GM21367 (cell line): ENCODE data around the gene CDC42SE2.
A peak's percentile ranks its signal among the peaks of the same experiment; 100 is the strongest.
"Not testable (repeated sequence)": the region's sequence is repeated elsewhere in the genome, so short reads cannot be mapped to it uniquely, and the experiment has no call there.

Experiments used
- ATAC-seq: cut with Tn5 transposase; IDR thresholded peaks from one replicate; pipeline ENCODE4 v1.9.1; 2021; ENCODE audit not compliant: unreplicated experiment

CDC42SE2 gene

DNA sequence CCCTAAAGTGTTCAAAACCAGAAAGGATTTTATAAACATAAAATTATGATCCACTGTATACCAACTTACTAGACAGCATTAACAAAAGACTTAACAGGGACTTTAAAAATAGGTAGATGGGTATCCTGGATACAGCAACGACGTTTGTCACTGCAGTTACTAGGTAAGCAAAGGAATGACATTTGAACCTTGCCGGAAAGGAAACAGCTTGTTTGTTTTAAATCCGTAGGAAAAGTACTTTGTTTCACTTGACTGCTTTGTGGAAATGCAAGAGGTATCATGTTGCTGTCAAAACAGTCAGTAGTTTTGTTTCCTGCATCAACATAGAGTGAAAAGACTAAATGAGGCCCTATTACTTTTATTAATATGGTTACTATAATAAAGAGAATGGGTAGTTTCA, 122.9 kb downstream of the CDC42SE2 start:
- no peak for ATAC-seq

DNA sequence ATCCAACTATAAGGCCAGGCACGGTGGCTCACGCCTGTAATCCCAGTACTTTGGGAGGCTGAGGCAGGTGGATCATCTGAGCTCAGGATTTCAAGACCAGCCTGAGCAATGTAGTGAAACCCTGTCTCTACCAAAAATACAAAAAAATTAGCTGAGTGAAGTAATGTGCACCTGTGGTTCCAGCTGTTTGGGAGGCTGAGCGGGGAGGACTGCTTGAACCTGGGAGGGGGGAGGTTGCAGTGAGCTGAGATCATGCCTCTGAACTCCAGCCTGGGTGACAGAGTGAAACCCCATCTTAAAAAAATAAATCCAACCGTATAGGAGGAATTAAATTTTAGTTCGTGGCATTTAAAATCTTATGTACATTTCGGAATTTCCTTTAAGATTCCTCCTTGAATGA, 123.4 kb downstream of the CDC42SE2 start:
- no peak for ATAC-seq

DNA sequence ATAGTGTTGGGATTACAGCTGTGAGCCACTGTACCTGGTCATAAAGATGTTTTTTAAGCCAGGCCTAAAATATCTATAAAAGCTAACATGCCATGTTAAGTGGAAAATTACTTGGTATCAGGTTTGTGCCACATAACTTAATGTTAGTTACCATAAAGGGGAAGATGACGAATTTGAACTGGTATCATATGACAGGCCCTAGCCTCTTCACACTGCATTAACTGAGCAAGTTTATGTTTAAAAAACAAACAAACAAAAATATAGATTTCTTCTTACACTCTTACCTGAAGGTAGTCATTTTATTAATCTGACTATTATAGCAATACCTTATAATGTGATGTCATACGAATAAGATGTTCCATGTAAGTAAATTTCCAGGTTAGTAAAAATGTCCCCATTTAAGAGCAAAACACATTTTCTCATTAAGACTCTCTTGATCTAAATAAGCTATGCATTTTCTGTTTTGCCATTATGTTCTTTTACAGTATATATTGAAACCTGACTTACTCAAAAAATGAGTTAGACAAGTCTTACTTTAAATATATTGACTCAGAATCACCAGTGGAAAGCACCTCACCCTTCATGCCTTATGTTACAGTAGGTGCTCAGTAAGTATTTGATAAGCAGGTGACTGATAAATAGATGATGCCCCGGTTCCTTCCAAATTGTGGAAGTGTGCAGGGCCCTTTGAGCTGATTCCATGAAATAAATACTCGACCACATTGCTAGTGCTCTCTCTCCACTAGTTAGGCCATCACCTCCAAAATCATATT, 125.4 kb downstream of the CDC42SE2 start:
- no peak for ATAC-seq

DNA sequence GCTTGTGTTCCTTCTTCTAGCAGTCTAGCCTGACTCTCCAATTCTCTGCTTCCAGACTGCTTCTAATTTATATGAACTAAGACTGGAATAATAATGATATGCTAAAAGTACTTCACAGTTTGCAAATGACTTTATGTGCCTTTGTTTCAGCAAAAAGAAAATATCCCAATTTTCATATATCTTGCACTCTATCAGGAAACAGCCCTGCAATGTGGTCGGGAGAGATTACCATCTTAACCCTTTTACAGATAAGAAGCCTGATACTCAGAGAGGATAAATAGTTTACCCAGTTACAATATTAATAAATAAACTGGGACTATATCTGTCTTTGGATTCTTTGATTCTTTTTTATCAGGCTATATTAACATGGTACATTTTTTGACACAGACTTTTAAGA, 126.0 kb downstream of the CDC42SE2 start:
- no peak for ATAC-seq

DNA sequence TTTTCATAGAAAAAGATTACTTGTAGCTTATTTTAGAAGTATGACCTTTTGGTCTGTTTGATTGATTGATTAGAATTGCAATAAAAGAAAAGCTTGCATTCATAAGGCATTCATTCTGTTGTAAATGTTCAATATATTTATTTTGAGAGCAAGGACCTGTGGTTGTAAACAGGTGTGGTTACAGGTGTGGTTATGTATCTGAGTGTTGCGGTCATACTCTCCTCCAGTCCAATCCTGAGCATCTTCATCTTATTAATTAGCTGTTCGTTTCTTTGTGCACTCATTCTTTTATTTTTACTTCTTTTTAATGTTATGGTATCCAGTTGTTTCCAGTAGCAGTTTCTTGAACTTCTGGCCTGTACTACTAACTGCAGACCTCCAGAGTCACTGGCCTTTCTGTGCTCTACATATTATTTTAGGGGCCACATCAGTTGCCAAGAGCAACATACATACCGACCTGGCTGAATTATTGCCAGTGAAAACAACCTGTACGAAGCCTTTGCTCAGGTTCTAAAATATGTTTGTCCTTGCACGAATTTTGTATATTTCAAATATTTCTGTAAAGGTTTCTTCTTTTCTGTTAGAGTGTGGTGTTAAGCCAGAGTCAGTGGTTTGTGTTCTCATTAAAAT, 128.7 kb downstream of the CDC42SE2 start:
- no peak for ATAC-seq

DNA sequence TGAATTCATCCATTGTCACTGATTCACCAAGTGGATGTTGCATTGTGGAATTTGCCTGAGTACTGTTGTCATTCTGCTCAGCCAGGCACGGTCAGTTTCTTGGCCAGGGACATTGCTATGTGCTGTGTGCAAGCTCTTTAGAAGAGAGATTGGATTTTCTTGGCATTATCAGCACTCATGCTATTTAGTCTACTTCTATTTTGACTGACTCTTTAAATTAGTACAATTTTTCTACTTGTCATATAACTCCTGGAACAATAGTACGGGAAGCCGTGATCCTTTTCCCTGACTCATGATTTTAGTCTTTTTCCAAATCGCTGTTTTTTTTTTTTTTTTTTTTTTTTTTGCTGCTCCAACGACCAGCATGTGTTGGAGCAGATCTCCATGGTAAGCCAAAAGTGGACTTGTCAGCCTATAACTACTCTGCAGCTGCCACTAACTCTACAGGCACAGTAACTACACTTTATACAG, 129.7 kb downstream of the CDC42SE2 start:
- ATAC-seq: no peak

DNA sequence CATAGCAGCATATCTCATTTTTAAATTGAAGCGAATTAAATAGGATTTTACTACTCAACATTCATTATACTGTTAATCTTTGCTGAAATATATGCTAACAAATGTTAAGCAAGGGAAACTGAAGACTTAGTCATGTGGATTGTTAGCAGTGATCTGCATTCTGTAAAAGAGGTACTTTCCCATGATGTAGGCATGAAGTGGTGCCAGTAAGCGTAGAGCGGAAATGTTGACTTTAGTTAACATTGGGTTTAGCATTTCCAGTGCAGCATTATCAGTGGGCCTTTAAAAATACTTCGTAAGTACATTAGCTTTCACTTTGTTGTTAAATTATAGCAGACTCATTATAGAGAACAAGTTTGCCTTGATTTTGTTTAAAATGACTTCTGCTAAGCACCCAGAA, 130.3 kb downstream of the CDC42SE2 start:
- ATAC-seq: peak; percentile 77

DNA sequence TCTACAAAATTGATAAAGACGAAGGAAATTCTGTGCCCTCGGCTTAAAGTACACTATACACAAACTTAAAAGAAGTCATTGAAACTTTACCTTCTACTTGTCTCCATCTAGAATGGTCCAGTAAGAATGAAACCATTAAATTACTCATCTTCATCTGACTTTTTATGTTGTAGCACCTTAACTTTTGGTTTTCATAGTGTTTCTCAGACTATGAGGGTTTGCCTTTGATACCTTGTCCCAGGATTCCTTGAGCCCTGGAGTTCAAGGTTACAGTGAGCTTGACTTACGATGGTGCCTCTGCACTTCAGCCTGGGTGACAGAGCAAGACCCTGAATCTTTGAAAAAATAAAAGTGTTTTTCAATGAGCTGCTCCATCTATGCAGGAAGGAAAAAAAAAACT, 132.2 kb downstream of the CDC42SE2 start:
- ATAC-seq: peak; percentile 85

DNA sequence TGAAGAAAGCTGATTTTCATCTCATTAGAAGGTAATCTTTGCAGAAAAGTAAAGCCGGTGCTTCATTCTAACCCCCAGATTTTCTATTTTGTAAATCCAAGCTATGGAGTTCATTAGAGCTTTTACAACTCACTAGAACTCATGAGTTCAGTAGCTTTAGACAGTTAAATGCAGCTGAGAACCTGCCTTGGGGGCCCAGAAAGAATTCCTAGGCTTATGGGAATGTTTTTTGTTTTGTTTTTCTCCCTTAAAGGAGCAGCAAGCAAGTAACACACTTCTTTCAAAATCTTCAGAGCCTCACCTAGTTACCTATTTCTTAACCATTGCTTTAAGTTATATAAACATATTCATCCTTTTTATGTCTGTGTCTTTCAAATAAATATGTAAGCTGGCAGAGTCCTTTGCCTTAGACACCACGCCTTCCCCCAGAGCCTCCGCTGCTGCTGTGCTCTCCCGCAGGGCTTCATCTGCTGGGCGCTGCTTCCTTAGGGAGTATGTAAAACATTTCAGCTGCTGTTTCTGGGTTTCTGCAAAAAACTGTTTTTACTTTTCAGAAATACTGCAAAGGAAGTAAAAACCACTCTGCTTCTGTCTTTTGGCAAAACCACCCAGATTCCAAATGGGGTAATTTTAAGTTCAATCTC, 132.9 kb downstream of the CDC42SE2 start:
- no peak for ATAC-seq

DNA sequence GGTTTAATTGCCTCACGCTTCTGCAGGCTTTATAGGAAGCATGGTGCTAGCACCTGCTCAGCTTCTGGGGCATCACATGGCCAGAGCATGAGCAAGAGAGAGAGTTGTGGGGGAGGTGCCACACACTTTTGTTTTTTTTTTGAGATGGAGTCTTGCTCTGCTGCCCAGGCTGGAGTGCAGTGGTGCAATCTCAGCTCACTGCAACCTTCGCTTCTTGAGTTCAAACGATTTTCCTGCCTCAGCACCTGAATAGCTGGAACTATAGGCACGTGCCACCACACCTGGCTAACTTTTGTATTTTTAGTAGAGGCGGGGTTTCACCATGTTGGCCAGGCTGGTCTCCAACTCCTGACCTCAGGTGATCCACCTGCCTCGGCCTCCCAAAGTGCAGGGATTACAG, 135.2 kb downstream of the CDC42SE2 start:
- ATAC-seq: not testable (repeated sequence)

DNA sequence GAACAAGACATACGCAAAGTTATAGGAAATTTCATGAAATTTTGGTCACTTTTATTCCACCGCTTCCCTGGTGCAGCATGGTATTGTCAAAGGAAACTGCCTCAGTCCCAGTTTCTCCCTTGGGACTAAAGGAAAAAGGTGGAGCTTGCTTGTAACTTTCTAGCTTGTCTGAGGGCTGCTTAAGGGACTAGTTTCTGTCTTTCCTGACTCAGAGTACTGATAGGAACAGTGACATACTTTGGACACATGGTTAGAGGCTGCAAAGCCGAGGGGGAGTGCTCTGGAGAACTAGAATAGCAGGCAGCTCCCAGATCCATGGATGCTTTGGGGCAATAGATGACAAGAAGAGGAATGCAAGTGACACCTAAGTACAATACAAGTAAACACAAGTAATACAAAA, 136.7 kb downstream of the CDC42SE2 start:
- no peak for ATAC-seq

DNA sequence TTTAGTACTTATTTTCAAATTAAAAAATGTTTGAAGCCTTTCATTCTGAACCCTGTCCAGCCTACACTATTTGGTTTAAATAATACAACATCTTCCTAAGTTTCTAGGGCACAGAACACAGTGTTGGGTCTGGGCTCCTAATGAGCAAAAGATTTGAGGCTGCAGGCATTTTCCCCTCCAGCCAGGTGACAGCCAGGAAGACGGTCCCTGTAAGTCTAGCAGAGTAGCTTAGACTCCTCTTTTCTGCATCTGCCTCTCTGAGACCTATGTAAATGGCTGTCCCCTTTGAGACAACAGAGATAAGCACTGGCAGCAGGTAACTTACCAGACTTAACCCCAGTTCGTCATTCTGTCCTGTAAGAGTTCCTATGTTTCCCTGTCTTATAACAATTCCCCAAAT, 141.8 kb downstream of the CDC42SE2 start:
- ATAC-seq: no peak

DNA sequence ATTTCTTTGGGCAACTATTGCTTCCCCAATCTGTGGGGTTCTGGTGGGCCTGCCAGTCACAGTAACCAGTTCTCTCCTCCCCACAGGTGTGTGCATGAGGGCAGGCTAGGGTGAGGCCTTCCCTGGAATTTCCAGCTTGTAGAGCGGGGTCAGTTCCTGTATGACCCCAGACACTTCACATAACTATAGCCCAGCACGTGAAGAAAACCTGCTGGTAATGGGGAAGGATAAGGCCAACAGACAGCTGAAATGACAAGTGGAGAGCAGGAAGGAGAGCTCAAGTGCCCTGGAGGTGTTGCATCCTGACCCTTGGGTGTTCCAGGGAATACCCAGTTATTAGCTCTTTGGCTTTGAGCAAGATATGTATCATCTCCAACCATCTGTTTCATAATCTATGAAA, 142.2 kb downstream of the CDC42SE2 start:
- no peak for ATAC-seq

DNA sequence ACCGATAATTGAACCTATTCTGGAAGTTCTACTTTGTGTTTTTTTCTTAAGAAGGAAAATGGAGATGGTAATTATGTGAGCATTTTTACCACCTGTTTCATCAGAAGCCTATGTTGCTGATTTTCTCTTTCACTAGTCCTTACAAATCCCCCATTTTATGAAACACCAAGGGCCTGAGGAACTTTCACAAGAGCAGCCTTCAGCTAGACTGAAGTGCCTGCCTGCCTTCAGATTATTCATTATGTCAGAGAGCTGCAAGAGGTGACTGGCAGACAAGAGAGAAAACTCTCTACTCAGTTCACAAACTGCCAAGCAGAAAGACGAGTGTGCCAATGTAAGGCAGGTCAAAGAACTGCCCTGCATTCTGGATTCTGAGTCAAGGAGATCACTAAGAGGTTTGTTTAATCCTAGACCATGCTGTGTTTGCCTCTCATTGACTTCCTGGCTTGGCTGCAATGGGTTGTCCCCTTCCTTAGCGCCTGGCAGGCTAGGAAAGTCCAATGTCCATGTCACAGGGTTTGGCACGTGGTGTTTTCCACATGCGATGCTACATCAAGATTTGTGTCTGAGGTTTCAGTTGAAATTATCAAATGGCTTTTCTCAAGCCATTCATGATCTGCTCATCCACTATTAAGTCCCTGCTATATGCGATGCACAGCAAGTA, 143.3 kb downstream of the CDC42SE2 start:
- no peak for ATAC-seq

DNA sequence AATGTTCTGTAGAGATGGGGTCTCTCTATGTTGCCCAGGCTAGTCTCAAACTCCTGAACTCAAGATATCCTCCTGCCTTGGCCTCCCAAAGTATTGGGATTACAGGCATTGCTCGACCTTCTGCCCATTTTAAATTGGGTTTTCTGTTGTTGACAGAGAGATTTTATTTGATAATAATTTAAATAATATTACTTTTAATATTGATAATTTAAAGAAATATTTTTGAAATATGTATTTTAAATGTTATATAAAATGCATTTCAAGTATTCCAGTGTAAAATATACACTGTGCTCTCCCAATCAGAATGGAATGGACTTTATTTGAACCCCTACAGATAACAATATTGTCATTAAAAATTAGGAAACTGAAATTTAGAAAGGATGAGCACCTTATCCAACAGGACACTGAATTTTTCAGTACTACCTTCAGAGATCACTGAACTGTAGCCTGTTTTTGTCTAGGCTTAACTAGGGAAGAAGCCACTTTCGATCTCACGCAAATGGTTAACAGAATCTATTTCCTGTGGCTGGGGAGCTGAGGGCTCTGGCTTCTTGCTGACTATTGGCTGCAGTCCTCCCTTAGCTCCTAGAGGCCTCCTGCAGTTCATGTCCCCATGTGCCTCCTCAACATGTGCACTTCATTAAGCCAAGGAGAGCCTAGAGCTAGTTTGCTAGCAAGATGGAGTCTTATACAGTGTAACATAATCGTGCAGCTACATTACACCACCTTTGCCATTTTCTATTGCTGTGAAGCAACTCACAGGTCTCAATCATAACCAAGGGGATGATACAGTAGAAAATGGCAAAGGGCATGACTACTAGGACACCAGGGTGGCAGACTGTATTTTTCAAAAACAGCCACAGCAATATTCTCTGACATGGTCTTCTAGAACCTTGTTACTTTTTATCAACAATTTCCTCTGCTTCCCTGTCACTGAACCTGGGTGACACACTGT, 150.0 kb downstream of the CDC42SE2 start:
- ATAC-seq: peak; percentile 75

DNA sequence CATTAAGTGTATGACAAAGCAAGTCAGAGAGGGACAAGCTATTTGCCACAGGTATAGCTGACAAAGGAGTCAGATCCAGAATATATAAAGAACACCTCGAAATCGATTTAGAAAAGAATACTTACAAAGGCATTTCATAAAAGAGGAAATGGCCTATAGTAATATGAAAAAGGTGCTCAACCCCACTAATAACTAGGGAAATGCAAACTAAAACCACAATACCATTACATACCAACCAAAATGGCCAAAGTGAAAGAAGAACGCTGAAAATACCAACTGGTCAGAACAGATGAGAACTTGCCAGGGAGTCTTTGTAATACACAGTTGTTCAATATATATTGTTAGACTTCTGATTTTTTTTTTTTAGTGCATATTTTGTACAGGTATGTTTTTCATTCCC, 152.9 kb downstream of the CDC42SE2 start:
- peak; percentile 71 for ATAC-seq

DNA sequence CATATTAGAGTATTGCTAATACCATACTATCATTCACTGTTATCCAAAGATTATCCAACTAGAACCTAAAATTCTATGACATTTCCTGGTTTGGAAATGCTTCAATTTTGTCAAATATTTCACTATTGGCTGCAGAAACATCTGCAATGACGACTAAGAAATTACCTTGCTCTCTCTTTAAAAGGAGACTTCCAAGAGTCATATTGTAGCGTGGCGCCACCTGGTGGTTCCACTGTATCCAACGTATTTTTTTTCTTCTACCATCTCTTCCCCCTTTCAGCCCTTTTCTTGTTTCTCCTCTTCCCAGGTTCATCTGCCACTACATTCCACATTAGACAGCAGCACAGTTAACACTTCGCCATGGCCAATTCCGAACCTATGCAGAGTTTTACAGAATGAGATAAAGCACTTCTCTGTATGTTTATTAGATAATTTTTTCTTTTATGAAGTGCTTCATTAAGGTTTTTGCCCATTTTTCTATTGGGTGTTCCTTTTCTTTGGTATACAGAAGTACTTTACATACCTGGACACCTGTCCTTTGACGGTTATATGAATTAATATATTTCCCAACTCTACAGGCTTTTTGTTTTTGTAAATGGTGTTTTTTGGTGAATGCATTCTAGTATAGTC, 153.5 kb downstream of the CDC42SE2 start:
- ATAC-seq: peak; percentile 31

DNA sequence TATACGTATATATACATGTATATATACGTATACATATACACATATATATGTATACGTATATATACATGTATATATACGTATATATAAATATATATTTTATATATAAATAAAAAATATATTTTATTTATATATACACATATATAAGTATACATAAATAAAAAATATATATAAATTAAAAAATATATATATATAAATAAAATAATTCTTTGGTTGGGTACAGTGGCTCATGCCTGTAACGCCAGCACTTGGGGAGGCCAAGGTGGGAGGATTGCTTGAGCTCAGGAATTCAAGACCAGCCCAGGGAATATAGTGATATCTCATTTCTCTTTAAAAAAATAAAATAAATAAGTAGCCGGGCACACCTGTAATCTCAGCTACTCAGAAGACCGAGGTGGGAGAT, 155.0 kb downstream of the CDC42SE2 start:
- ATAC-seq: no peak

DNA sequence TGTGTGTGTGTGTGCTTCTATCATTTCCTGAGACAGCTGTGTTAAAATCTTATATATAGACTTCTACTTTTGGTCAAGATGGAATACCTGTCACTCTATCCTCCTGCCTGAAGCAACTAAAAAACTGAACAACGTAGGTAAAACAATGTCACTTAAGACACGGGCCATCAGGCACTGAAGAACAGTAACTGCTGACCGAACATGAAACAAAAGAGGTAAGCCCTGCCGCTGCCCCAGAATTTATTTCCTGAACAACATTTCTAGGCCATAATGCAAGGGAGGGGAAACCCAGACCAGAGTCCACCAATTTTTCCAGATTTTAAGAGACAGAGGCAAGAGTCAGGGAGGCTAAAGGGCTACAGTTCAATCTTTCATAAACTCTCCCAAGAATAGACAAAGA, 156.0 kb downstream of the CDC42SE2 start:
- no peak for ATAC-seq

DNA sequence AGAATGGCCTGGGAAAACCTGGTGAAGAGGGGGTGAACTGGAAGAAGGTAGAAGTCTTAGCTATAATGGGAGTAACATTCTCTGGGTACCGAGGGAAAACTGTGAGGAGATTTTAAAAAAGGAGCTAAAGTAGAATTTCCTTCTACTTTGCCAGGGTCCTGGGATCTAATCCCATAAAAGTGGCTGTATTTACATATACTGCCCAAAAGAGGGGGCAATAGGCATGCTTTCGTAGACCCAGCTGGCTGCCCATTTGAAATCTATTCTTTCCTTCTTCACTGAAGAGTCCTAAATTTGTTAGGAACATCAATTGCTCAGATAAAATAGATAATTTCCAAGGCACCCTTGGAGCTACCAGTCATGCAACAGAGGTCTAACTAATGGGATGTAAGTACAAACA, 159.2 kb downstream of the CDC42SE2 start:
- no peak for ATAC-seq
